Testis (tissue), 2 donors: Measurements from ENCODE around the gene EEF2K.

Experiments
- CTCF ChIP-seq, 3 experiments: fragments of 450-650 bp in 2 of 3; fragments of 200-600 bp in 1 of 3; sonication (generic) in 1 of 3; IDR thresholded peaks; one replicate each; pipeline ENCODE4 v1.5.1; 2016 to 2019; ENCODE audit warnings: antibody characterized with exemption in 3 of 3, mild to moderate bottlenecking in 2 of 3, moderate library complexity in 1 of 3
- POLR2A ChIP-seq: fragments of 450-650 bp; IDR thresholded peaks from one replicate; pipeline ENCODE4 v1.6.1; 2017; ENCODE audit warnings: antibody characterized with exemption, mild to moderate bottlenecking, moderate library complexity

GRCh38 chr16:22285080-22285479, 79.0 kb downstream of the EEF2K start:
- TF ChIP-seq CTCF (IDR thresholded peaks at IDR 0.05) (no peak), POLR2A (no peak)
